H1 (cell line): ENCODE results near the gene LTA. TPM values are rescaled to one million over a fixed set of nuclear protein-coding genes. Genes with fewer than 3 reads are reported as not detected.

ENCODE experiments used
- NRF1 ChIP-seq: IDR thresholded peaks from 2 replicates; pipeline ENCODE4 v1.6.1; 2011; ENCODE audit warnings: mild to moderate bottlenecking, low read depth, low read length, improper control_type of control experiment
- POLR2AphosphoS5 ChIP-seq: IDR thresholded peaks from 2 replicates; pipeline ENCODE4 v1.6.1; 2011; ENCODE audit warnings: low read depth, low read length
- RXRA ChIP-seq: IDR thresholded peaks from 2 replicates; pipeline ENCODE4 v1.6.1; 2011; ENCODE audit warnings: low read depth, mild to moderate bottlenecking, low read length, moderate library complexity; ENCODE audit not compliant: insufficient read depth
- SP4 ChIP-seq: IDR thresholded peaks from 2 replicates; pipeline ENCODE4 v1.6.1; 2012; ENCODE audit warnings: low read length, inconsistent platforms
- ZNF274 ChIP-seq: IDR thresholded peaks from 2 replicates; pipeline ENCODE4 v1.7.0; 2012; ENCODE audit warnings: low read length, borderline replicate concordance; ENCODE audit errors: extremely low read depth
- polyA plus RNA-seq, 7 experiments: library from polyadenylated mRNA; depleted of rRNA in 3 of 7; stranded (reverse) in 5 of 7; unstranded in 2 of 7; fragments of >200 nt in 5 of 7; fragments of 200-250 nt in 2 of 7; gene quantifications; 1 replicate in 5 of 7; 2 replicates in 1 of 7; 4 replicates in 1 of 7; pipeline versions ENCODE4 v1.2.1 to v1.2.3, GENCODE V29; 2011 to 2013; ENCODE audit warnings: missing spikeins in 2 of 7, mixed read lengths in 2 of 7
- total RNA-seq: library from RNA; stranded (reverse); fragmentation: NEBNext Ultra II Directional; extraction: Animal tissue kit (Norgen Biotek cat#: 25700); gene quantifications from 2 replicates; pipeline ENCODE4 v1.2.1, GENCODE V29; 2021

LTA gene
- total and polyA plus RNA-seq, 2 of the 8 experiments (the other 6 are each of a cell fraction or from before 2014, with no cell fraction given), result not detected

DNA sequence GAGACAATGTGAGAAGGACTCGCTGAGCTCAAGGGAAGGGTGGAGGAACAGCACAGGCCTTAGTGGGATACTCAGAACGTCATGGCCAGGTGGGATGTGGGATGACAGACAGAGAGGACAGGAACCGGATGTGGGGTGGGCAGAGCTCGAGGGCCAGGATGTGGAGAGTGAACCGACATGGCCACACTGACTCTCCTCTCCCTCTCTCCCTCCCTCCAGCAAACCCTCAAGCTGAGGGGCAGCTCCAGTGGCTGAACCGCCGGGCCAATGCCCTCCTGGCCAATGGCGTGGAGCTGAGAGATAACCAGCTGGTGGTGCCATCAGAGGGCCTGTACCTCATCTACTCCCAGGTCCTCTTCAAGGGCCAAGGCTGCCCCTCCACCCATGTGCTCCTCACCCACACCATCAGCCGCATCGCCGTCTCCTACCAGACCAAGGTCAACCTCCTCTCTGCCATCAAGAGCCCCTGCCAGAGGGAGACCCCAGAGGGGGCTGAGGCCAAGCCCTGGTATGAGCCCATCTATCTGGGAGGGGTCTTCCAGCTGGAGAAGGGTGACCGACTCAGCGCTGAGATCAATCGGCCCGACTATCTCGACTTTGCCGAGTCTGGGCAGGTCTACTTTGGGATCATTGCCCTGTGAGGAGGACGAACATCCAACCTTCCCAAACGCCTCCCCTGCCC is 4.9 kb downstream of the LTA start (continued):
- TF ChIP-seq RXRA (no peak), ZNF274 (no peak), POLR2AphosphoS5 (no peak), NRF1 (no peak), SP4 (no peak)
